HFFc6 (cell line): ENCODE results near the gene ZMYM3. TPM values are rescaled to one million over a fixed set of nuclear protein-coding genes. Genes with fewer than 3 reads are reported as not detected.

Source experiments
- DNase-seq: peaks from one replicate; pipeline ENCODE4 v3.0.0-alpha.2; 2018
- H3K27ac Mint-ChIP-seq: 2 replicates; pipeline ENCODE4 v1.8.0; 2020; ENCODE audit warnings: mild to moderate bottlenecking, mixed read lengths
- H3K27me3 Mint-ChIP-seq: 2 replicates; pipeline ENCODE4 v1.8.0; 2021; ENCODE audit warnings: mild to moderate bottlenecking, moderate library complexity, mixed read lengths; ENCODE audit not compliant: insufficient read depth
- H3K36me3 Mint-ChIP-seq: 2 replicates; pipeline ENCODE4 v1.8.0; 2021; ENCODE audit warnings: low read depth, mixed read lengths
- H3K4me1 Mint-ChIP-seq: 2 replicates; pipeline ENCODE4 v1.8.0; 2020; ENCODE audit warnings: low read depth, mixed read lengths
- H3K4me3 Mint-ChIP-seq: 2 replicates; pipeline ENCODE4 v1.8.0; 2020; ENCODE audit warnings: mild to moderate bottlenecking, moderate library complexity, mixed read lengths
- H3K9me3 Mint-ChIP-seq: 2 replicates; pipeline ENCODE4 v1.8.0; 2020; ENCODE audit warnings: mild to moderate bottlenecking, mixed read lengths
- CTCF ChIP-seq: fragments of 200-600 bp; sonication (generic); IDR thresholded peaks from 2 replicates; pipeline ENCODE4 v1.5.0; 2021; ENCODE audit warnings: antibody characterized with exemption, mild to moderate bottlenecking
- total RNA-seq, 6 experiments: library from RNA; stranded (reverse); fragmentation: NEBNext Ultra II Directional; extraction: Animal tissue kit (Norgen Biotek cat#: 25700); gene quantifications; 2 replicates in 1 of 6; 3 replicates in 5 of 6; pipeline ENCODE4 v1.2.3, GENCODE V29; 2021

ZMYM3 gene
- total RNA-seq, 6 experiments from 2014 or later = 26.3 to 32.4 (median 28.4) TPM

GRCh38 chrX:71253253-71254091 lies 468 bp downstream of the ZMYM3 start:
- H3K4me1 Mint-ChIP-seq = peaks cover 12% of the 10 kb centered on the region
- DNase-seq = no peak
- peak; percentile 61 for TF ChIP-seq CTCF
- H3K27ac Mint-ChIP-seq = peak overlapping the region; percentile 74
- H3K36me3 Mint-ChIP-seq = 0 out of 2 replicates have a peak, but pooled peaks cover 4% of the 10 kb centered on the region
- peak overlapping the region; percentile 93 for H3K4me3 Mint-ChIP-seq
- no peaks in the 10 kb centered on the region for H3K27me3 Mint-ChIP-seq
- no peaks in the 10 kb centered on the region for H3K9me3 Mint-ChIP-seq

- Mint-ChIP-seq H3K4me1 (peaks cover 12% of the 10 kb centered on the region), H3K4me3 (peak overlapping the region; percentile 37), H3K9me3 (no peaks in the 10 kb centered on the region), H3K27me3 (no peaks in the 10 kb centered on the region), H3K36me3 (0 out of 2 replicates have a peak, but pooled peaks cover 4% of the 10 kb centered on the region), H3K27ac (no peak overlapping the region)
- TF ChIP-seq CTCF = no peak
- no peak for DNase-seq
Observed at GRCh38 chrX:71252221-71252620, 1.7 kb downstream of the ZMYM3 start.

GRCh38 chrX:71251466-71251973 lies 2.4 kb downstream of the ZMYM3 start:
- peaks cover 12% of the 10 kb centered on the region for H3K4me1 Mint-ChIP-seq
- H3K9me3 Mint-ChIP-seq = no peaks in the 10 kb centered on the region
- H3K27me3 Mint-ChIP-seq = no peaks in the 10 kb centered on the region
- no peak for TF ChIP-seq CTCF
- 0 out of 2 replicates have a peak, but pooled peaks cover 4% of the 10 kb centered on the region for H3K36me3 Mint-ChIP-seq
- H3K27ac Mint-ChIP-seq = no peak overlapping the region
- no peak overlapping the region; the same call in 1 of the 2 replicates for H3K4me3 Mint-ChIP-seq
- DNase-seq = no peak

GRCh38 chrX:71250841-71251240 lies 3.1 kb downstream of the ZMYM3 start:
- no peak for TF ChIP-seq CTCF
- Mint-ChIP-seq H3K9me3 (no peaks in the 10 kb centered on the region), H3K36me3 (0 out of 2 replicates have a peak, but pooled peaks cover 4% of the 10 kb centered on the region), H3K27ac (no peak overlapping the region), H3K4me1 (peaks cover 11% of the 10 kb centered on the region), H3K4me3 (no peak overlapping the region), H3K27me3 (no peaks in the 10 kb centered on the region)
- DNase-seq = no peak

GRCh38 chrX:71245159-71245558 lies 8.8 kb downstream of the ZMYM3 start:
- no peaks in the 10 kb centered on the region for H3K9me3 Mint-ChIP-seq
- peaks cover 19% of the 10 kb centered on the region for H3K36me3 Mint-ChIP-seq
- H3K4me1 Mint-ChIP-seq = no peaks in the 10 kb centered on the region
- no peak for TF ChIP-seq CTCF
- no peak overlapping the region for H3K27ac Mint-ChIP-seq
- no peak overlapping the region for H3K4me3 Mint-ChIP-seq
- DNase-seq = no peak
- H3K27me3 Mint-ChIP-seq = no peaks in the 10 kb centered on the region
